HG02623 (cell line): ENCODE results near the gene CCT8.

ENCODE experiments used
- ATAC-seq: cut with Tn5 transposase; IDR thresholded peaks from one replicate; pipeline ENCODE4 v1.9.1; 2021; ENCODE audit warnings: moderate library complexity; ENCODE audit not compliant: unreplicated experiment

The CCT8 gene

GRCh38 chr21:29073222-29074006, at the start of gene CCT8:
CCT8 (minus strand) TSS chr21:29073648; CDS start chr21:29073590, 58 bp downstream.
- peak; percentile 90 for ATAC-seq

- peak; percentile 73 for ATAC-seq
These were observed 48.3 kb upstream of the CCT8 start for GRCh38 chr21:29121759-29122158.

GRCh38 chr21:29117372-29117955, 44.0 kb upstream of the CCT8 start:
- peak; percentile 42 for ATAC-seq

GRCh38 chr21:29115899-29116298, 42.5 kb upstream of the CCT8 start:
- no peak for ATAC-seq

- ATAC-seq: no peak
These were observed 41.5 kb upstream of the CCT8 start for GRCh38 chr21:29114765-29115500.

- ATAC-seq: no peak
These were observed 31.8 kb upstream of the CCT8 start for GRCh38 chr21:29105218-29105617.

GRCh38 chr21:29104239-29104708, 30.8 kb upstream of the CCT8 start:
- peak; percentile 81 for ATAC-seq

- ATAC-seq: no peak
These were observed 29.4 kb upstream of the CCT8 start for GRCh38 chr21:29102791-29103257.

GRCh38 chr21:29098156-29098555, 24.7 kb upstream of the CCT8 start:
- no peak for ATAC-seq

- no peak for ATAC-seq
These were observed 23.0 kb upstream of the CCT8 start for GRCh38 chr21:29096218-29097015.

- ATAC-seq: no peak
These were observed 18.9 kb upstream of the CCT8 start for GRCh38 chr21:29092102-29092959.

- ATAC-seq: no peak
These were observed 17.6 kb upstream of the CCT8 start for GRCh38 chr21:29091033-29091432.

GRCh38 chr21:29085106-29085752, 11.8 kb upstream of the CCT8 start:
- no peak for ATAC-seq

- ATAC-seq: no peak
These were observed 10.9 kb upstream of the CCT8 start for GRCh38 chr21:29084372-29084771.

- ATAC-seq: no peak
These were observed 9.9 kb upstream of the CCT8 start for GRCh38 chr21:29083306-29083705.

- ATAC-seq: no peak
These were observed 8.8 kb upstream of the CCT8 start for GRCh38 chr21:29082046-29082815.

GRCh38 chr21:29080454-29080941, 7.0 kb upstream of the CCT8 start:
- ATAC-seq: no peak
